GM12892 (cell line): ENCODE data around the gene MMP17.

Experiments used
- POLR2A ChIP-seq: IDR thresholded peaks from 2 replicates; pipeline ENCODE4 v1.6.1; 2011; ENCODE audit warnings: low read depth, low read length, control low read depth
- POLR2AphosphoS5 ChIP-seq: IDR thresholded peaks from 2 replicates; pipeline ENCODE4 v1.6.1; 2011; ENCODE audit warnings: low read depth, low read length, control low read depth
- TAF1 ChIP-seq: IDR thresholded peaks from 2 replicates; pipeline ENCODE4 v1.6.1; 2011; ENCODE audit warnings: low read depth, mild to moderate bottlenecking, control low read depth, low read length, borderline replicate concordance

DNA sequence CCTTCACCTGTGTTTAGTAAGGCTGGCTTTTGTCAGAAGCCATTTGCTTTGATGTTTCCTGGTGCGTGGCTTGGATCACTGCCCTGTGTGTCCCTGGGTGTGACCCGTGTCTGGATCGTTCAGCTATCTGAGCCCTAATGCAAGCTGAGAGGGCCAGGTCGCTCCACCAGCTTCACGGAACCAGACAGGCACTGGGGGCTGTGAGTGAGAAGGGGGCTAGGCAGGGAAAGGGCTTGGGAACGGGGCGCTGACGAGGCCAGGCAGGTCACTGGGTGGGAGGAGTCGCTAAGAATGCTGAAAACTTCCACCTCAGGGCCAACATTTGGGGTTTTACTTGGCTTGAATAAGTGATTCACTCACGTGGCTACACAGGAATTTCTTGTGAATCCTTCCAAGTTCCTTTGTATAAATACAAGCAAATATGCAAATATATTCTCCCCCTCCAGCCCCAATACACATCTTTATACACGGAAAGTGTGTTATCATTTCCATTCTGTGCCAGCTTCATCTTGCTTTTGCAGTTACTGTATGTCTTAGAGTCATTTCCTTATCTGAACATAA is 24.2 kb upstream of the MMP17 start:
- no peak for TF ChIP-seq POLR2A
- TF ChIP-seq POLR2AphosphoS5 = no peak
- no peak for TF ChIP-seq TAF1
